OCI-LY7 (cell line): ENCODE measurements around the gene PCBP3. TPM values are rescaled to one million over a fixed set of nuclear protein-coding genes. Genes with fewer than 3 reads are reported as not detected.

ENCODE experiments used
- BruUV-seq: library from RNA; stranded (reverse); fragments of 400-500 nt; replicated peaks from 2 replicates; lab custom pipeline; 2021; lab: Mats Ljungman, UMichigan
- CTCF ChIA-PET: fragments of 300-600 bp; sonication (Branson Sonifier 250); formaldehyde crosslinking; loops from one replicate; lab custom pipeline; 2022; ENCODE audit warnings: antibody characterized with exemption; ENCODE audit not compliant: unreplicated experiment; lab: Charles Lee
- POLR2A ChIA-PET: fragments of 300-600 bp; sonication (Branson Sonifier 250); formaldehyde crosslinking; loops from one replicate; lab custom pipeline; 2022; ENCODE audit warnings: antibody characterized with exemption; lab: Charles Lee
- DNase-seq: peaks from one replicate; pipeline ENCODE4 v3.0.0-alpha.2; 2015; ENCODE audit warnings: low spot score
- H2AFZ ChIP-seq: fragments of 200-600 bp; sonication (generic), shearing (Covaris generic); 2 replicates; pipeline ENCODE4 v1.6.1; 2014; ENCODE audit warnings: mild to moderate bottlenecking, antibody characterized with exemption, low read length, moderate library complexity
- H3K27ac ChIP-seq: fragments of 200-600 bp; sonication (generic); 2 replicates; pipeline ENCODE4 v1.5.1; 2014; ENCODE audit warnings: mixed run types, low read depth, mild to moderate bottlenecking, moderate library complexity, low read length, inconsistent platforms; ENCODE audit not compliant: poor library complexity, severe bottlenecking
- H3K36me3 ChIP-seq: fragments of 200-600 bp; sonication (generic); 2 replicates; pipeline ENCODE4 v1.6.1; 2014; ENCODE audit warnings: mild to moderate bottlenecking, antibody characterized with exemption, low read length, moderate library complexity, mixed read lengths; ENCODE audit not compliant: insufficient read depth
- H3K4me1 ChIP-seq: fragments of 200-600 bp; sonication (generic); 2 replicates; pipeline ENCODE4 v1.5.1; 2014; ENCODE audit warnings: mild to moderate bottlenecking, low read length; ENCODE audit not compliant: insufficient read depth, poor library complexity, severe bottlenecking
- H3K4me2 ChIP-seq: fragments of 200-600 bp; sonication (generic); 2 replicates; pipeline ENCODE4 v1.6.1; 2014; ENCODE audit warnings: mild to moderate bottlenecking, low read length
- H3K4me3 ChIP-seq: fragments of 200-600 bp; sonication (generic); 2 replicates; pipeline ENCODE4 v1.5.1; 2014; ENCODE audit warnings: mild to moderate bottlenecking, low read depth, low read length; ENCODE audit not compliant: poor library complexity, severe bottlenecking
- H3K79me2 ChIP-seq: fragments of 200-600 bp; sonication (generic); 2 replicates; pipeline ENCODE4 v1.6.1; 2016; ENCODE audit warnings: low read depth, mild to moderate bottlenecking, low read length, moderate library complexity, mixed read lengths; ENCODE audit not compliant: insufficient read depth
- H3K9me2 ChIP-seq: fragments of 200-600 bp; sonication (generic); 2 replicates; pipeline ENCODE4 v1.6.1; 2016; ENCODE audit warnings: mild to moderate bottlenecking, low read length, mixed read lengths; ENCODE audit not compliant: insufficient read depth
- H3K9me3 ChIP-seq: fragments of 200-600 bp; sonication (generic); 2 replicates; pipeline ENCODE4 v1.6.1; 2014; ENCODE audit warnings: mild to moderate bottlenecking, mixed run types, low read length, mixed read lengths
- H4K20me1 ChIP-seq: fragments of 200-600 bp; sonication (generic); 2 replicates; pipeline ENCODE4 v1.6.1; 2014; ENCODE audit warnings: mild to moderate bottlenecking, antibody characterized with exemption, low read length, moderate library complexity, mixed read lengths; ENCODE audit not compliant: insufficient read depth
- CTCF ChIP-seq: fragments of 200-600 bp; sonication (generic); conservative IDR thresholded peaks from 2 replicates; pipeline ENCODE4 v1.5.1; 2014; ENCODE audit warnings: mild to moderate bottlenecking, antibody characterized with exemption, low read length, moderate library complexity, mixed read lengths
- EZH2phosphoT487 ChIP-seq: fragments of 200-600 bp; sonication (generic); IDR thresholded peaks from 2 replicates; pipeline ENCODE4 v1.6.1; 2018; ENCODE audit warnings: low read depth, borderline replicate concordance, mild to moderate bottlenecking, mixed run types, antibody characterized with exemption, low read length, moderate library complexity, mixed read lengths
- intact Hi-C: fragments of 100-400 bp; cut with micrococcal nuclease; formaldehyde crosslinking; loops from one replicate; pipeline ENCODE4 v1.10.0; 2022; ENCODE audit not compliant: unreplicated experiment
- total RNA-seq, 2 experiments: library from RNA; depleted of rRNA in 1 of 2; stranded (reverse); fragments of >200 nt in 1 of 2; shearing (Covaris generic) in 1 of 2; gene quantifications; 2 replicates each; pipeline ENCODE4 v1.2.3, GENCODE V29; 2014 to 2022

The PCBP3 gene
- total RNA-seq, 2 experiments from 2014 or later, result 0.61 TPM; not detected in 1

DNA sequence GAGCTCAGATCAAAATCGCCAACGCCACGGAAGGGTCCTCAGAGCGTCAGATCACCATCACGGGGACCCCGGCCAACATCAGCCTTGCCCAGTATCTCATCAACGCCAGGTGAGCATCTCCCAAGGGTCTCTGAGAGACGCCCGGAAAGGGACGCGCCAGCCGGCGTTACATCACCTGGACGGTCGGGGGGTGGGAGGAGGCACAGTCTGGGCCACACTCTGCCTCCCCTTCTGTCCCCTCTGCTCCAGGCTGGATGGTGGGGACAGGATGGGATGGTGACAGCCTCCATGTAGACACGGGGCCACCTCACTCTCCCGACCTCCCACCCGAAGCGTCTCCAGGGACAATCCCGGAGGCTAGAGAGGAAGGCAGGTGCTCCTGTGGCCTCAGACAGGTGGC, 296.6 kb downstream of the PCBP3 start:
- TF ChIP-seq EZH2phosphoT487 (no peak), CTCF (no peak)
- no peak overlapping the region for H3K4me3 ChIP-seq
- no peaks in the 10 kb centered on the region for H3K9me2 ChIP-seq
- ChIA-PET POLR2A (no interaction called here), CTCF (no interaction called here)
- H3K79me2 ChIP-seq, result no peaks in the 10 kb centered on the region
- no peaks in the 10 kb centered on the region for H4K20me1 ChIP-seq
- H3K9me3 ChIP-seq, result no peaks in the 10 kb centered on the region
- no peak overlapping the region for H3K27ac ChIP-seq
- H3K4me1 ChIP-seq, result no peaks in the 10 kb centered on the region
- no TSS peak for BruUV-seq
- intact Hi-C loops, result no loop called here
- no peak overlapping the region for H3K4me2 ChIP-seq
- no peak for DNase-seq
- no peak overlapping the region for H2AFZ ChIP-seq
- no peaks in the 10 kb centered on the region for H3K36me3 ChIP-seq

DNA sequence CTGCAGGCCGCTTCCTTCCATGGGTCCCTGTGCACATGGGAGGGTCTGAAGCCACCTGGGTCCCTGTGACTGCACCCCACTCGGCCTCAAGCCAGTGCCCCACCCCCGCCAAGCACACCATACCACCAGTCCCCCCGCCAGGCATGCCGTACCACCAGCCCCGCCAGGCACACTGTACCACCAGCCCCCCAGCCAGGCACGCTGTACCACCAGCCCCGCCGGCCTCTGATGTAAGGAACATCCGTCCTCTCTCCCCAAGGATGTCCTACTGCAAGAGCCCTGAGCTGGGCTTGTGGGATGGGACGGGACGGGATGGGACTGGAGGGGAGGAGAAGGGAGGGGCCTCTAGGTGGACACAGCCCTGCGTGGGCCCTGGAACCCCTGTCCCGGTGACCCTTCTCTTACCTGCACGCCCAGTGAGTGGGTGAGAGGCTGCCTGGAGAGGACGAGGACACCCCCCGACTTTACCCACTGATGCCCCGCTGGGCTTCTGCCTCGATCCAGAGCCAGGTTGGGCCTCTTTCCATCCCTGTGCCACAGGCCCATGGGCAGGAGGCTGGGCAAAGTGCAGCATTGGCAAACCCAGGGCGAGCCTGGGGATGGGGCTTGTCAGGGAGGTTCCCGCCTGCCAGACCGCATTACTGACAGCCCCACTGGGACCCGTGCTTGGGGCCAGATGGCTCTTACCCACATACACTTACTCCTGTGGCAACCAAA, 297.3 kb downstream of the PCBP3 start:
- no peaks in the 10 kb centered on the region for H4K20me1 ChIP-seq
- H3K36me3 ChIP-seq, result no peaks in the 10 kb centered on the region
- H2AFZ ChIP-seq, result no peak overlapping the region
- ChIA-PET POLR2A (no interaction called here), CTCF (no interaction called here)
- H3K9me3 ChIP-seq, result no peaks in the 10 kb centered on the region
- no peaks in the 10 kb centered on the region for H3K9me2 ChIP-seq
- H3K4me1 ChIP-seq, result no peaks in the 10 kb centered on the region
- intact Hi-C loops, result no loop called here
- TF ChIP-seq EZH2phosphoT487 (no peak), CTCF (no peak)
- no TSS peak for BruUV-seq
- no peak overlapping the region for H3K4me2 ChIP-seq
- H3K79me2 ChIP-seq, result no peaks in the 10 kb centered on the region
- no peak overlapping the region for H3K27ac ChIP-seq
- H3K4me3 ChIP-seq, result no peak overlapping the region
- DNase-seq, result no peak

GRCh38 chr21:45941338-45941710, 297.8 kb downstream of the PCBP3 start:
- intact Hi-C loops, result no loop called here
- no peak for DNase-seq
- no peaks in the 10 kb centered on the region for H3K9me3 ChIP-seq
- no peaks in the 10 kb centered on the region for H4K20me1 ChIP-seq
- no peaks in the 10 kb centered on the region for H3K36me3 ChIP-seq
- H3K27ac ChIP-seq, result no peak overlapping the region
- no peaks in the 10 kb centered on the region for H3K4me1 ChIP-seq
- BruUV-seq, result no TSS peak
- H3K4me3 ChIP-seq, result no peak overlapping the region
- H3K79me2 ChIP-seq, result no peaks in the 10 kb centered on the region
- no peak for TF ChIP-seq EZH2phosphoT487
- no peak for TF ChIP-seq CTCF
- CTCF ChIA-PET, result no interaction called here
- no peak overlapping the region for H2AFZ ChIP-seq
- no peak overlapping the region for H3K4me2 ChIP-seq
- POLR2A ChIA-PET, result no interaction called here
- no peaks in the 10 kb centered on the region for H3K9me2 ChIP-seq
